Esophagus muscularis mucosa (tissue), 4 donors: ENCODE data around the gene LFNG.

Source experiments
- EP300 ChIP-seq: sonication (generic); formaldehyde crosslinking; IDR thresholded peaks from one replicate; pipeline ENCODE4 v1.6.1; 2017; ENCODE audit warnings: antibody characterized with exemption
- POLR2A ChIP-seq: fragments of 450-650 bp; IDR thresholded peaks from one replicate; pipeline ENCODE4 v1.6.1; 2017; ENCODE audit warnings: antibody characterized with exemption, moderate library complexity, mild to moderate bottlenecking, low read depth
- POLR2AphosphoS5 ChIP-seq, 2 donors: sonication (generic); formaldehyde crosslinking; IDR thresholded peaks; one replicate each; pipeline ENCODE4 v1.6.1; 2017; ENCODE audit warnings: antibody characterized with exemption in 2 of 2
- TF ChIP-seq, protein P1 (sequence below), 3 experiments: fragments of 200-600 bp in 2 of 3; fragments of 450-650 bp in 1 of 3; sonication (generic) in 2 of 3; IDR thresholded peaks; one replicate each; pipeline ENCODE4 v1.5.1; 2017 to 2019; ENCODE audit warnings: antibody characterized with exemption in 3 of 3, mild to moderate bottlenecking in 2 of 3, moderate library complexity in 1 of 3

DNA sequence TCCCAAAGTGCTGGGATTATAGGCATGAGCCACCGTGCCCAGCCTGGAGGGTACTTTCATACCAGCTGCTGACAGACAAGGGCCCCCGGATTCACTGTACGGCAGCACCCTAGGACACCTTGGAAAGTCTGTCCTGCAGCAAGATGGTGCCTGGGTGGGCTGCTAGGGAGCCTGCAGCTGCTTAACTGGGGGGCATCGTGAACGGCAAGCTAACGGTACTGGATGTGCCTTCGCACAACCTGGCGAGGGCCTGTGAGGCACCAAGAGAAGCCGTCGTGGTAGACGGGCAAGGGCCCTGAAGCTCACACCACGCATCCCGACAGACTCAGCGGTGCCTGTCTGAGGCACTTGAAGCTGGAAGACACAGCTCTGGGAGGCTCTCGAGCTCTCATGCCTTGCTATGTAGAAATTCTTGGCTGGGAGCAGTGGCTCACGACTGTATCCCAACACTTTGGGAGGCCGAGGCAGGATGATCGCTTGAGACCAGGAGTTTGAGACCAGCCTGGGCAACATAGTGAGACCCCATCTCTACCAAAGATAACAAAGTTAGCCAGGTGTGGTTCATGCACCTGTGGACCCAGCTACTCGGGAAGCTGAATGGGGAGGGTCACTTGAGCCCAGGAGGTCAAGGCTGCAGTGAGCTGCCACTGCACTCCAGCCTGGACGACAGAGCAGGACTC lies 26.3 kb downstream of the LFNG start:
- TF ChIP-seq, protein P1, sequence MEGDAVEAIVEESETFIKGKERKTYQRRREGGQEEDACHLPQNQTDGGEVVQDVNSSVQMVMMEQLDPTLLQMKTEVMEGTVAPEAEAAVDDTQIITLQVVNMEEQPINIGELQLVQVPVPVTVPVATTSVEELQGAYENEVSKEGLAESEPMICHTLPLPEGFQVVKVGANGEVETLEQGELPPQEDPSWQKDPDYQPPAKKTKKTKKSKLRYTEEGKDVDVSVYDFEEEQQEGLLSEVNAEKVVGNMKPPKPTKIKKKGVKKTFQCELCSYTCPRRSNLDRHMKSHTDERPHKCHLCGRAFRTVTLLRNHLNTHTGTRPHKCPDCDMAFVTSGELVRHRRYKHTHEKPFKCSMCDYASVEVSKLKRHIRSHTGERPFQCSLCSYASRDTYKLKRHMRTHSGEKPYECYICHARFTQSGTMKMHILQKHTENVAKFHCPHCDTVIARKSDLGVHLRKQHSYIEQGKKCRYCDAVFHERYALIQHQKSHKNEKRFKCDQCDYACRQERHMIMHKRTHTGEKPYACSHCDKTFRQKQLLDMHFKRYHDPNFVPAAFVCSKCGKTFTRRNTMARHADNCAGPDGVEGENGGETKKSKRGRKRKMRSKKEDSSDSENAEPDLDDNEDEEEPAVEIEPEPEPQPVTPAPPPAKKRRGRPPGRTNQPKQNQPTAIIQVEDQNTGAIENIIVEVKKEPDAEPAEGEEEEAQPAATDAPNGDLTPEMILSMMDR (IDR thresholded peaks at IDR 0.05) = no peak
- TF ChIP-seq POLR2A = no peak
- no peak for TF ChIP-seq POLR2AphosphoS5 (IDR thresholded peaks at IDR 0.05)
- no peak for TF ChIP-seq EP300
